IMR-90 (cell line): ENCODE measurements around the gene CYS1. TPM values are rescaled to one million over a fixed set of nuclear protein-coding genes. Genes with fewer than 3 reads are reported as not detected.
A peak's percentile ranks its signal among the peaks of the same experiment; 100 is the strongest.

Source experiments
- ATAC-seq: fragments of 200-7000 bp; cut with Tn5 transposase; 2 replicates; pipeline ENCODE4 v1.9.1; 2020; ENCODE audit warnings: low read depth, mild to moderate bottlenecking, moderate library complexity
- BruUV-seq: library from RNA; stranded (reverse); fragments of 400-500 nt; replicated peaks from 2 replicates; lab custom pipeline; 2021; lab: Mats Ljungman, UMichigan
- CTCF ChIA-PET: fragments of 300-600 bp; formaldehyde crosslinking; extraction: SDS; loops from one replicate; lab custom pipeline; 2021; ENCODE audit warnings: antibody characterized with exemption; lab: Yijun Ruan, JAX
- POLR2A ChIA-PET: fragments of 300-600 bp; sonication (Branson Sonifier 250); formaldehyde crosslinking; loops from one replicate; lab custom pipeline; 2022; ENCODE audit warnings: antibody characterized with exemption; ENCODE audit not compliant: unreplicated experiment; lab: Charles Lee
- DNase-seq: peaks from one replicate; pipeline ENCODE4 v3.0.0; 2013
- H2AFZ ChIP-seq: replicated peaks from 2 replicates; pipeline ENCODE3; 2013; ENCODE audit warnings: low read length, mild to moderate bottlenecking; ENCODE audit not compliant: poor library complexity
- H2AK5ac ChIP-seq: 2 replicates; pipeline ENCODE4 v1.6.1; 2013; ENCODE audit warnings: low read depth, low read length, inconsistent platforms
- H2AK9ac ChIP-seq: replicated peaks from 2 replicates; pipeline ENCODE3; 2013; ENCODE audit warnings: mild to moderate bottlenecking, low read depth, low read length, moderate library complexity; ENCODE audit not compliant: poor library complexity
- H2BK120ac ChIP-seq: 2 replicates; pipeline ENCODE4 v1.6.1; 2013; ENCODE audit warnings: low read depth, low read length, inconsistent platforms
- H2BK15ac ChIP-seq: 3 replicates; pipeline ENCODE4 v1.6.1; 2013; ENCODE audit warnings: low read depth, low read length, inconsistent platforms
- H2BK20ac ChIP-seq: 2 replicates; pipeline ENCODE4 v1.6.1; 2013; ENCODE audit warnings: low read depth, mild to moderate bottlenecking, inconsistent platforms, low read length, moderate library complexity
- H2BK5ac ChIP-seq: 2 replicates; pipeline ENCODE4 v1.6.1; 2013; ENCODE audit warnings: mild to moderate bottlenecking, low read depth, low read length, inconsistent platforms; ENCODE audit not compliant: poor library complexity, severe bottlenecking
- H3K14ac ChIP-seq: replicated peaks from 2 replicates; pipeline ENCODE4 v1.6.1; 2013; ENCODE audit warnings: low read depth, low read length, inconsistent platforms
- H3K18ac ChIP-seq: 2 replicates; pipeline ENCODE4 v1.6.1; 2013; ENCODE audit warnings: low read depth, low read length, control low read depth
- H3K23ac ChIP-seq: 2 replicates; pipeline ENCODE4 v1.6.1; 2013; ENCODE audit warnings: low read depth, low read length, inconsistent platforms
- H3K27ac ChIP-seq: 2 replicates; pipeline ENCODE4 v1.5.1; 2013; ENCODE audit warnings: mild to moderate bottlenecking, control low read depth, low read length; ENCODE audit not compliant: insufficient read depth
- H3K27me3 ChIP-seq: 2 replicates; pipeline ENCODE4 v1.6.1; 2013; ENCODE audit warnings: low read length; ENCODE audit not compliant: control insufficient read depth, insufficient read depth
- H3K36me3 ChIP-seq: 2 replicates; pipeline ENCODE4 v1.6.1; 2013; ENCODE audit warnings: low read length, mixed read lengths; ENCODE audit not compliant: control insufficient read depth, insufficient read depth
- H3K4ac ChIP-seq: 2 replicates; pipeline ENCODE4 v1.6.1; 2013; ENCODE audit warnings: low read depth, low read length, inconsistent platforms
- H3K4me1 ChIP-seq: 2 replicates; pipeline ENCODE4 v1.6.1; 2013; ENCODE audit warnings: low read length, mixed read lengths; ENCODE audit not compliant: control insufficient read depth, insufficient read depth
- H3K4me2 ChIP-seq: 2 replicates; pipeline ENCODE4 v1.6.1; 2013; ENCODE audit warnings: low read depth, mild to moderate bottlenecking, control low read depth, low read length, moderate library complexity
- H3K4me3 ChIP-seq: 2 replicates; pipeline ENCODE4 v1.5.1; 2013; ENCODE audit warnings: low read depth, mild to moderate bottlenecking, control low read depth, low read length, moderate library complexity; ENCODE audit not compliant: insufficient read depth
- H3K56ac ChIP-seq: 2 replicates; pipeline ENCODE4 v1.6.1; 2013; ENCODE audit warnings: low read length, inconsistent platforms; ENCODE audit not compliant: insufficient read depth; ENCODE audit errors: extremely low read depth
- H3K79me1 ChIP-seq, 2 experiments: 2 replicates each; pipeline ENCODE4 v1.6.1; 2013; ENCODE audit warnings: low read length in 2 of 2, inconsistent platforms in 1 of 2, low read depth in 1 of 2
- H3K9ac ChIP-seq: 2 replicates; pipeline ENCODE4 v1.6.1; 2013; ENCODE audit warnings: low read depth, low read length, control low read depth
- H3K9me1 ChIP-seq: 2 replicates; pipeline ENCODE4 v1.6.1; 2013; ENCODE audit warnings: low read length, inconsistent platforms; ENCODE audit not compliant: insufficient read depth
- H3K9me3 ChIP-seq: 2 replicates; pipeline ENCODE4 v1.6.1; 2013; ENCODE audit warnings: low read length; ENCODE audit not compliant: control insufficient read depth, insufficient read depth
- H4K20me1 ChIP-seq: 2 replicates; pipeline ENCODE4 v1.6.1; 2013; ENCODE audit warnings: low read length, inconsistent platforms; ENCODE audit not compliant: insufficient read depth
- H4K5ac ChIP-seq: 2 replicates; pipeline ENCODE4 v1.6.1; 2013; ENCODE audit warnings: mild to moderate bottlenecking, low read depth, low read length, control low read depth
- H4K8ac ChIP-seq, 2 experiments: 2 replicates each; pipeline ENCODE4 v1.6.1; 2013; ENCODE audit warnings: low read depth in 2 of 2, low read length in 2 of 2, control low read depth in 1 of 2, inconsistent platforms in 1 of 2
- H4K91ac ChIP-seq: 2 replicates; pipeline ENCODE4 v1.6.1; 2013; ENCODE audit warnings: low read depth, low read length, inconsistent platforms; ENCODE audit not compliant: insufficient read depth
- BHLHE40 ChIP-seq: fragments of 150-350 bp; IDR thresholded peaks from 2 replicates; pipeline ENCODE4 v1.6.1; 2016; ENCODE audit warnings: mild to moderate bottlenecking, low read depth, low read length
- CEBPB ChIP-seq: IDR thresholded peaks from 2 replicates; pipeline ENCODE4 v1.6.1; 2012; ENCODE audit warnings: low read depth, low read length, improper control_type of control experiment
- CHD1 ChIP-seq: IDR thresholded peaks from 2 replicates; pipeline ENCODE4 v1.6.1; 2012; ENCODE audit warnings: low read depth, low read length, improper control_type of control experiment
- FOS ChIP-seq: fragments of 150-350 bp; IDR thresholded peaks from 2 replicates; pipeline ENCODE4 v1.6.1; 2016; ENCODE audit warnings: low read depth, low read length
- MAFK ChIP-seq: IDR thresholded peaks from 2 replicates; pipeline ENCODE4 v1.6.1; 2012; ENCODE audit warnings: low read depth, low read length, improper control_type of control experiment
- MAZ ChIP-seq: IDR thresholded peaks from 2 replicates; pipeline ENCODE4 v1.6.1; 2012; ENCODE audit warnings: low read depth, mild to moderate bottlenecking, low read length, improper control_type of control experiment, moderate library complexity, borderline replicate concordance
- MXI1 ChIP-seq: IDR thresholded peaks from 2 replicates; pipeline ENCODE4 v1.6.1; 2012; ENCODE audit warnings: low read depth, mild to moderate bottlenecking, low read length, moderate library complexity, borderline replicate concordance
- NFE2L2 ChIP-seq: fragments of 150-350 bp; IDR thresholded peaks from 2 replicates; pipeline ENCODE4 v1.6.1; 2016; ENCODE audit warnings: low read depth, mild to moderate bottlenecking, low read length
- POLR2A ChIP-seq: IDR thresholded peaks from 2 replicates; pipeline ENCODE4 v1.6.1; 2012; ENCODE audit warnings: mild to moderate bottlenecking, low read depth, low read length
- RAD21 ChIP-seq: IDR thresholded peaks from 2 replicates; pipeline ENCODE4 v1.6.1; 2012; ENCODE audit warnings: low read length, improper control_type of control experiment
- RCOR1 ChIP-seq: IDR thresholded peaks from 2 replicates; pipeline ENCODE4 v1.6.1; 2012; ENCODE audit warnings: mild to moderate bottlenecking, low read length, improper control_type of control experiment; ENCODE audit not compliant: insufficient replicate concordance
- RFX5 ChIP-seq: IDR thresholded peaks from 2 replicates; pipeline ENCODE4 v1.8.0; 2012; ENCODE audit warnings: low read depth, mild to moderate bottlenecking, low read length, moderate library complexity
- SMC3 ChIP-seq: fragments of 150-350 bp; IDR thresholded peaks from 2 replicates; pipeline ENCODE4 v1.6.1; 2016; ENCODE audit warnings: low read depth, mild to moderate bottlenecking, antibody characterized with exemption, low read length, moderate library complexity
- WGBS, 2 experiments: methylation state at CpG; one replicate each; pipeline versions ENCODE4 v1.1.5 to v1.1.7; 2013; ENCODE audit warnings: missing lambda C conversion rate in 2 of 2; ENCODE audit not compliant: insufficient read length in 1 of 2; ENCODE audit errors: extremely low coverage in 2 of 2; 5-methylcytosine and 5-hydroxymethylcytosine counted together
- dilution Hi-C: fragments of 300-500 bp; cut with HindIII; formaldehyde crosslinking; loops from one replicate; pipeline ENCODE4 v1.14.3; 2018; ENCODE audit warnings: low sequenced_read_pairs; ENCODE audit not compliant: unreplicated experiment
- in situ Hi-C: fragments of 300-500 bp; cut with MboI; formaldehyde crosslinking; loops from 3 replicates; pipeline ENCODE4 v1.14.3; 2019; ENCODE audit warnings: low sequenced_read_pairs, inconsistent platforms, mixed read lengths
- intact Hi-C: fragments of 100-400 bp; cut with micrococcal nuclease; formaldehyde crosslinking; loops from 2 replicates; pipeline ENCODE4 v1.10.0; 2022
- polyA plus RNA-seq, 3 experiments: library from polyadenylated mRNA; depleted of rRNA; stranded (reverse); fragments of >200 nt; gene quantifications; 2 replicates each; pipeline ENCODE4 v1.2.3, GENCODE V29; 2012; ENCODE audit warnings: low replicate concordance in 1 of 3
- total RNA-seq: library from RNA; depleted of rRNA; stranded (reverse); fragments of >200 nt; gene quantifications from 2 replicates; pipeline ENCODE4 v1.2.3, GENCODE V29; 2012
- TF ChIP-seq, protein P1 (sequence below): conservative IDR thresholded peaks from 2 replicates; pipeline ENCODE4 v1.5.1; 2012; ENCODE audit warnings: mild to moderate bottlenecking, low read depth, low read length, improper control_type of control experiment
- TF ChIP-seq, protein P2 (sequence below): fragments of 150-350 bp; IDR thresholded peaks from 2 replicates; pipeline ENCODE4 v1.6.1; 2016; ENCODE audit warnings: low read depth, mild to moderate bottlenecking, low read length, moderate library complexity, borderline replicate concordance
- TF ChIP-seq, protein P3 (sequence below): fragments of 150-350 bp; IDR thresholded peaks from 2 replicates; pipeline ENCODE4 v1.6.1; 2017; ENCODE audit warnings: mild to moderate bottlenecking, antibody characterized with exemption, low read length, low read depth

Gene CYS1
- total and polyA plus RNA-seq, 2 of the 4 experiments (the other 2 are of a cell fraction) = under 0.01 to 0.12 TPM

DNA sequence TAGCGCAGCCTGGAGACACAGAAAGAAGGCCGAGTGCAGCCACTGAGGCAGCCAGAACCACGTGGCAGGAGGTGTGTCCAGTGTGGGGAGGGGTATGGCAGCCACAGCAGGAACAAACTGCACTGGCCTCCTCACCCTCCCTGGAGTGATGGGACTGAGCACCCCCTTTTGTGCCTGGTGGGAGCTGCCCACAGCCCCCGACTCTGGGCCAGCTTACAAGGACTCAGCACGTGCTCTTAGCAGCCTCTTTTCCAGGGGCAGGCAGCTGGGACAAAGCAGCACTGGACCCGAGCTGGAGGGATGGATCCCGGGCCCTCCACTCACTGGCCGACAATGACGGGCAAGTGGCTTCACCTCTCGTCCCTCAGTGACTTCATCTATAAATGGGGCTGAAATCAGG, 42.1 kb downstream of the CYS1 start:
- no peaks in the 10 kb centered on the region for H3K36me3 ChIP-seq
- no peak overlapping the region for H2AFZ ChIP-seq
- H3K27me3 ChIP-seq = no peaks in the 10 kb centered on the region
- peak overlapping the region; percentile 19; the same call in 1 of the 2 replicates for H2BK120ac ChIP-seq
- ATAC-seq (no peak), DNase-seq (no peak)
- H3K9me3 ChIP-seq = no peaks in the 10 kb centered on the region
- ChIA-PET POLR2A (no interaction called here), CTCF (no interaction called here)
- no peak overlapping the region for H2AK9ac ChIP-seq
- H4K20me1 ChIP-seq = no peaks in the 10 kb centered on the region
- H3K4me2 ChIP-seq = no peak overlapping the region
- BruUV-seq = no TSS peak
- H2BK5ac ChIP-seq = no peak overlapping the region
- no peak overlapping the region for H3K4me3 ChIP-seq
- no peak overlapping the region for H3K14ac ChIP-seq
- peaks cover 7% of the 10 kb centered on the region; the same call in 1 of the 2 replicates for H3K9me1 ChIP-seq
- TF ChIP-seq BHLHE40 (no peak), MAFK (no peak), CHD1 (no peak), FOS (no peak), MXI1 (no peak), POLR2A (no peak), NFE2L2 (no peak), CEBPB (no peak), RCOR1 (no peak), MAZ (no peak), SMC3 (no peak), RAD21 (no peak), RFX5 (no peak)
- TF ChIP-seq, protein P1, sequence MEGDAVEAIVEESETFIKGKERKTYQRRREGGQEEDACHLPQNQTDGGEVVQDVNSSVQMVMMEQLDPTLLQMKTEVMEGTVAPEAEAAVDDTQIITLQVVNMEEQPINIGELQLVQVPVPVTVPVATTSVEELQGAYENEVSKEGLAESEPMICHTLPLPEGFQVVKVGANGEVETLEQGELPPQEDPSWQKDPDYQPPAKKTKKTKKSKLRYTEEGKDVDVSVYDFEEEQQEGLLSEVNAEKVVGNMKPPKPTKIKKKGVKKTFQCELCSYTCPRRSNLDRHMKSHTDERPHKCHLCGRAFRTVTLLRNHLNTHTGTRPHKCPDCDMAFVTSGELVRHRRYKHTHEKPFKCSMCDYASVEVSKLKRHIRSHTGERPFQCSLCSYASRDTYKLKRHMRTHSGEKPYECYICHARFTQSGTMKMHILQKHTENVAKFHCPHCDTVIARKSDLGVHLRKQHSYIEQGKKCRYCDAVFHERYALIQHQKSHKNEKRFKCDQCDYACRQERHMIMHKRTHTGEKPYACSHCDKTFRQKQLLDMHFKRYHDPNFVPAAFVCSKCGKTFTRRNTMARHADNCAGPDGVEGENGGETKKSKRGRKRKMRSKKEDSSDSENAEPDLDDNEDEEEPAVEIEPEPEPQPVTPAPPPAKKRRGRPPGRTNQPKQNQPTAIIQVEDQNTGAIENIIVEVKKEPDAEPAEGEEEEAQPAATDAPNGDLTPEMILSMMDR = no peak
- TF ChIP-seq, protein P2, sequence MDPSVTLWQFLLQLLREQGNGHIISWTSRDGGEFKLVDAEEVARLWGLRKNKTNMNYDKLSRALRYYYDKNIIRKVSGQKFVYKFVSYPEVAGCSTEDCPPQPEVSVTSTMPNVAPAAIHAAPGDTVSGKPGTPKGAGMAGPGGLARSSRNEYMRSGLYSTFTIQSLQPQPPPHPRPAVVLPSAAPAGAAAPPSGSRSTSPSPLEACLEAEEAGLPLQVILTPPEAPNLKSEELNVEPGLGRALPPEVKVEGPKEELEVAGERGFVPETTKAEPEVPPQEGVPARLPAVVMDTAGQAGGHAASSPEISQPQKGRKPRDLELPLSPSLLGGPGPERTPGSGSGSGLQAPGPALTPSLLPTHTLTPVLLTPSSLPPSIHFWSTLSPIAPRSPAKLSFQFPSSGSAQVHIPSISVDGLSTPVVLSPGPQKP = no peak
- TF ChIP-seq, protein P3, sequence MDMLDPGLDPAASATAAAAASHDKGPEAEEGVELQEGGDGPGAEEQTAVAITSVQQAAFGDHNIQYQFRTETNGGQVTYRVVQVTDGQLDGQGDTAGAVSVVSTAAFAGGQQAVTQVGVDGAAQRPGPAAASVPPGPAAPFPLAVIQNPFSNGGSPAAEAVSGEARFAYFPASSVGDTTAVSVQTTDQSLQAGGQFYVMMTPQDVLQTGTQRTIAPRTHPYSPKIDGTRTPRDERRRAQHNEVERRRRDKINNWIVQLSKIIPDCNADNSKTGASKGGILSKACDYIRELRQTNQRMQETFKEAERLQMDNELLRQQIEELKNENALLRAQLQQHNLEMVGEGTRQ = no peak
- no peaks in the 10 kb centered on the region for H3K79me1 ChIP-seq
- H4K8ac ChIP-seq = 0 out of 4 replicates have a peak overlapping the region, but pooled peaks have one; percentile 10 to 61
- H3K27ac ChIP-seq = no peak overlapping the region
- H3K4ac ChIP-seq = peak overlapping the region; percentile 33; the same call in 1 of the 2 replicates
- H3K56ac ChIP-seq = no peak overlapping the region
- H3K4me1 ChIP-seq = peaks cover 9% of the 10 kb centered on the region; the same call in 1 of the 2 replicates
- intact Hi-C loops = no loop called here
- peak overlapping the region; percentile 60 for H2AK5ac ChIP-seq
- no peak overlapping the region for H3K18ac ChIP-seq
- in situ Hi-C loops = no loop called here
- H3K9ac ChIP-seq = no peak overlapping the region
- no peak overlapping the region for H4K5ac ChIP-seq
- H2BK15ac ChIP-seq = no peak overlapping the region
- WGBS, 2 experiments = 75% methylated on average over 4 of the region's 10 CpGs; no CpG with 5 or more reads in 1 of the 2 experiments
- H4K91ac ChIP-seq = peak overlapping the region; percentile 56; the same call in 1 of the 2 replicates
- dilution Hi-C loops = no loop called here
- no peak overlapping the region for H3K23ac ChIP-seq
- H2BK20ac ChIP-seq = 0 out of 2 replicates have a peak overlapping the region, but pooled peaks have one; percentile 15
